Mammary epithelial cell (primary cell): ENCODE measurements around the gene RAP2B.
"Not testable (repeated sequence)": the region's sequence is repeated elsewhere in the genome, so short reads cannot be mapped to it uniquely, and the experiment has no call there.

Source experiments
- EZH2 ChIP-seq: IDR thresholded peaks from 2 replicates; pipeline ENCODE4 v1.6.1; 2012; ENCODE audit warnings: low read length, inconsistent platforms, borderline replicate concordance
- TF ChIP-seq, protein P1 (sequence below), 2 donors: IDR thresholded peaks in 1 of 2; conservative IDR thresholded peaks in 1 of 2; 2 replicates each; pipeline ENCODE4 v1.5.1; 2011 to 2012; ENCODE audit warnings: inconsistent platforms in 2 of 2, low read length in 2 of 2, mild to moderate bottlenecking in 2 of 2, control low read depth in 1 of 2, low read depth in 1 of 2; ENCODE audit not compliant: insufficient read depth in 1 of 2; ENCODE audit errors: extremely low read depth in 1 of 2

DNA sequence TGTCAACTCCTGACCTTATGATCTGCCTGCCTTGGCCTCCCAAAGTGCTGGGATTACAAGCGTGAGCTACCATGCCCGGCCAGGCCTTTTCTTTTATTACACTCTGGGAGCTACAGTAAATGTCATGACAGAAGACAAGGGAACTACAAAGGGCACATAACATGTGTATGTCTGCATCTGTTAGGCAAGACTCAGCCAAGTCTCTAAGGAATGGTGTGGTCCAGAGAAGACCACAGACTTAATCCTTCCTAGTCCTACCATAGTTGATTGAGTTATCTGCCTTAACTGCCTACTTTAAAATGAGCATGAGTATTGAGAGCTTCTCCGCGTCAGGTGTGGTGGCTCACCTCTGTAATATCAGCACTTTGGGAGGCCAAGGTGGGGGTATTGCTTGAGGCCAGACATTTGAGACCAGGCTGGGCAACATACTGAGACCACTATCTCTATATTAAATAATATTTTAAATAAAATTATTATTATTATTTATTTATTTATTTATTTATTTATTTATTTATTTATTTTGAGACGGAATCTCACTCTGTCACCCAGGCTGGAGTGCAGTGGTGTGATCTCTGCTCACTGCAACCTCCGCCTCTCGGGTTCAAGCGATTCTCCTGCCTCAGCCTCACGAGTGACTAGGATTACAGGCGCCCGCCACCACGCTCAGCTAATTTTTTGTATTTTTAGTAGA lies 31.9 kb downstream of the RAP2B start:
- TF ChIP-seq, protein P1, sequence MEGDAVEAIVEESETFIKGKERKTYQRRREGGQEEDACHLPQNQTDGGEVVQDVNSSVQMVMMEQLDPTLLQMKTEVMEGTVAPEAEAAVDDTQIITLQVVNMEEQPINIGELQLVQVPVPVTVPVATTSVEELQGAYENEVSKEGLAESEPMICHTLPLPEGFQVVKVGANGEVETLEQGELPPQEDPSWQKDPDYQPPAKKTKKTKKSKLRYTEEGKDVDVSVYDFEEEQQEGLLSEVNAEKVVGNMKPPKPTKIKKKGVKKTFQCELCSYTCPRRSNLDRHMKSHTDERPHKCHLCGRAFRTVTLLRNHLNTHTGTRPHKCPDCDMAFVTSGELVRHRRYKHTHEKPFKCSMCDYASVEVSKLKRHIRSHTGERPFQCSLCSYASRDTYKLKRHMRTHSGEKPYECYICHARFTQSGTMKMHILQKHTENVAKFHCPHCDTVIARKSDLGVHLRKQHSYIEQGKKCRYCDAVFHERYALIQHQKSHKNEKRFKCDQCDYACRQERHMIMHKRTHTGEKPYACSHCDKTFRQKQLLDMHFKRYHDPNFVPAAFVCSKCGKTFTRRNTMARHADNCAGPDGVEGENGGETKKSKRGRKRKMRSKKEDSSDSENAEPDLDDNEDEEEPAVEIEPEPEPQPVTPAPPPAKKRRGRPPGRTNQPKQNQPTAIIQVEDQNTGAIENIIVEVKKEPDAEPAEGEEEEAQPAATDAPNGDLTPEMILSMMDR (conservative IDR thresholded peaks at IDR 0.05 in 1 of 2, IDR thresholded peaks at IDR 0.05 in 1 of 2; ENCODE audit: extremely low read depth in 1 of 2, insufficient read depth in 1 of 2, low read depth in 1 of 2, low read length in 2 of 2), result not testable (repeated sequence)
- not testable (repeated sequence) for TF ChIP-seq EZH2
